HEK293T (cell line): ENCODE data around the gene C3orf33.

ENCODE experiments used
- ELF4 ChIP-seq: fragments of 450-650 bp; IDR thresholded peaks from 2 replicates; pipeline ENCODE4 v1.6.1; 2017; ENCODE audit warnings: antibody characterized with exemption
- FOXK2 ChIP-seq: fragments of 450-650 bp; IDR thresholded peaks from 2 replicates; pipeline ENCODE4 v1.6.1; 2016; ENCODE audit warnings: mild to moderate bottlenecking
- SP1 ChIP-seq: fragments of 450-650 bp; IDR thresholded peaks from 2 replicates; pipeline ENCODE4 v1.6.1; 2017

GRCh38 chr3:155785662-155786295, 20.3 kb downstream of the C3orf33 start:
- no peak for TF ChIP-seq SP1
- no peak for TF ChIP-seq ELF4
- no peak for TF ChIP-seq FOXK2
